Loucy (cell line): Measurements from ENCODE around the gene TMEM106A.
"Not testable (repeated sequence)": the region's sequence is repeated elsewhere in the genome, so short reads cannot be mapped to it uniquely, and the experiment has no call there.

Source experiments
- H2AFZ ChIP-seq: fragments of 200-600 bp; sonication (generic); 2 replicates; pipeline ENCODE4 v1.6.0; 2016; ENCODE audit warnings: antibody characterized with exemption, mild to moderate bottlenecking, low read length, moderate library complexity
- H3F3A ChIP-seq: fragments of 200-600 bp; 2 replicates; pipeline ENCODE4 v1.6.0; 2016; ENCODE audit warnings: antibody characterized with exemption, low read depth, mild to moderate bottlenecking
- H3K27me3 ChIP-seq: fragments of 200-600 bp; sonication (generic); 2 replicates; pipeline ENCODE4 v1.6.1; 2014; ENCODE audit warnings: low read length, mild to moderate bottlenecking; ENCODE audit not compliant: insufficient read depth, poor library complexity, severe bottlenecking
- H3K36me3 ChIP-seq: fragments of 200-600 bp; sonication (generic); 2 replicates; pipeline ENCODE4 v1.6.1; 2016; ENCODE audit warnings: low read length; ENCODE audit not compliant: insufficient read depth
- H3K4me1 ChIP-seq: fragments of 200-600 bp; sonication (generic); 2 replicates; pipeline ENCODE4 v1.5.1; 2014; ENCODE audit warnings: low read length, mild to moderate bottlenecking; ENCODE audit not compliant: insufficient read depth, poor library complexity, severe bottlenecking
- H3K4me2 ChIP-seq: fragments of 200-600 bp; sonication (generic); 2 replicates; pipeline ENCODE4 v1.6.0; 2014; ENCODE audit warnings: antibody characterized with exemption, low read length, low read depth, mild to moderate bottlenecking; ENCODE audit not compliant: poor library complexity, severe bottlenecking
- H3K4me3 ChIP-seq: fragments of 200-600 bp; sonication (generic); 2 replicates; pipeline ENCODE4 v1.5.1; 2014; ENCODE audit warnings: low read length, mild to moderate bottlenecking, mixed read lengths; ENCODE audit not compliant: poor library complexity, severe bottlenecking
- H3K79me2 ChIP-seq: fragments of 200-600 bp; sonication (generic); 2 replicates; pipeline ENCODE4 v1.6.1; 2014; ENCODE audit warnings: low read length; ENCODE audit not compliant: insufficient read depth
- H3K9ac ChIP-seq: fragments of 200-600 bp; sonication (generic); 2 replicates; pipeline ENCODE4 v1.6.0; 2014; ENCODE audit warnings: mild to moderate bottlenecking, low read depth, low read length, moderate library complexity; ENCODE audit not compliant: poor library complexity, severe bottlenecking
- H3K9me2 ChIP-seq: fragments of 200-600 bp; sonication (generic); replicated peaks from 2 replicates; pipeline ENCODE4 v1.6.1; 2016; ENCODE audit warnings: low read depth, low read length, mixed read lengths
- H3K9me3 ChIP-seq: fragments of 200-600 bp; sonication (generic); 2 replicates; pipeline ENCODE4 v1.6.1; 2014; ENCODE audit warnings: mild to moderate bottlenecking, antibody characterized with exemption, low read length, low read depth; ENCODE audit not compliant: insufficient read depth
- H4K20me1 ChIP-seq: fragments of 200-600 bp; sonication (generic); 2 replicates; pipeline ENCODE4 v1.6.0; 2014; ENCODE audit warnings: antibody characterized with exemption, low read length, mild to moderate bottlenecking; ENCODE audit not compliant: insufficient read depth, poor library complexity, severe bottlenecking
- EZH2phosphoT487 ChIP-seq: fragments of 200-600 bp; IDR thresholded peaks from 2 replicates; pipeline ENCODE4 v1.6.1; 2018; ENCODE audit warnings: antibody characterized with exemption, mild to moderate bottlenecking, moderate library complexity, borderline replicate concordance
- TF ChIP-seq, protein P1 (sequence below): fragments of 200-600 bp; sonication (generic); conservative IDR thresholded peaks from 2 replicates; pipeline ENCODE4 v1.5.1; 2014; ENCODE audit warnings: mild to moderate bottlenecking, antibody characterized with exemption, low read length

Gene TMEM106A, protein sequence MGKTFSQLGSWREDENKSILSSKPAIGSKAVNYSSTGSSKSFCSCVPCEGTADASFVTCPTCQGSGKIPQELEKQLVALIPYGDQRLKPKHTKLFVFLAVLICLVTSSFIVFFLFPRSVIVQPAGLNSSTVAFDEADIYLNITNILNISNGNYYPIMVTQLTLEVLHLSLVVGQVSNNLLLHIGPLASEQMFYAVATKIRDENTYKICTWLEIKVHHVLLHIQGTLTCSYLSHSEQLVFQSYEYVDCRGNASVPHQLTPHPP

DNA sequence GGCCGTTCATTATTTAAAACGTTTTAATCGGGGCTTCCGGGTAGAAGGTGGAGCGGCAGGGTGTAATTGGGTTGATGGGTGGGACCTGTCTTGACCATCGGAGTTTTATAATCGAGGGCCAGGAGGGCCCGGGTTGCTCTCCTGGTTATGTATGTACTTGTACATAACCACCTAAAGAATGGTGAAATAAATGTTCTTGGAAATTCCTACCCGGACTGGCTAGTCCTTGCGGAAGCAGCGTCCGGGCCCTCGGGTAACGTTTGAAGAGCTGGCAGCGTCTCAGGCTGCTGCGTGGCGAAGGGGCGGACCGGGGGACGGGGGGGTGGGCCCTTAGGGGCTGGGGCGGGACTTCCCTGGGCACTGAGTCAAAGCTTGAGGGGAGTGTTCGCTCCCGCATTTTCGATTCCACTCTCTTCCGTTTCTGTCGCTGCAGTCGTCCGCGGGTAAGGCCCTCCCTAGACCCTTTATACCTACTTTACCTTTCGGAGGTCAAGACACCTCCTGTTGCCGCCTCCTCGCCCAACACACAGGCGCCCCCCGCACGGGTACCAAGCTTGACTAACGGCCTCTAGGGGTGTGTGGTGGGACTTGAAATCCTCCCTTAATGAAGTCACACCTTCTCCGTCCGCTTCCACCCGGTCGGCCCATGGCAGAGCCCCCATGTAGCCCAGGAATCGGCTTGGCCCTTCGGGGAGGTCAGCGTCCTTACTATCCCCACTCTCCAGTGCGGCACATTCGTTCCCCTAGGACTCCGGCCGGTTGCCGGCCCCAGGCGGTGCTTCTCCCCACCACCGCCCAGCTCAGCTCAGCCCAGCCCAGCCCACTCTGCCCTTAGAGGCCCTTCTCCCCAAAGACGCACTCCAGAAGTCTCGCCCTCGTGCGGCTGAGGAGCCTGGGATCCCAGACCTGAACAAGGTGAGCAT lies at the start of gene TMEM106A:
TSS of gene TMEM106A (plus strand) at position 396 of the 923 bp plus-strand sequence. CDS start 1,167 bp downstream, outside the sequence.
- Histone ChIP-seq H3K9me3 (no peaks in the 10 kb centered on the region), H3K79me2 (peaks cover 16% of the 10 kb centered on the region; the same call in 1 of the 2 replicates), H3K36me3 (no peaks in the 10 kb centered on the region; the same call in 1 of the 2 replicates), H3K9me2 (no peaks in the 10 kb centered on the region), H3K4me1 (peaks cover 35% of the 10 kb centered on the region), H3K9ac (peak within 1 kb of the TSS; percentile 87), H3F3A (no peaks in the 10 kb centered on the region), H3K4me3 (peak within 1 kb of the TSS; percentile 86), H3K27me3 (no peaks in the 10 kb centered on the region), H2AFZ (peak within 1 kb of the TSS; percentile 88), H4K20me1 (peaks cover 4% of the 10 kb centered on the region), H3K4me2 (peak within 1 kb of the TSS; percentile 90)
- TF ChIP-seq EZH2phosphoT487, result no peak
- TF ChIP-seq, protein P1, sequence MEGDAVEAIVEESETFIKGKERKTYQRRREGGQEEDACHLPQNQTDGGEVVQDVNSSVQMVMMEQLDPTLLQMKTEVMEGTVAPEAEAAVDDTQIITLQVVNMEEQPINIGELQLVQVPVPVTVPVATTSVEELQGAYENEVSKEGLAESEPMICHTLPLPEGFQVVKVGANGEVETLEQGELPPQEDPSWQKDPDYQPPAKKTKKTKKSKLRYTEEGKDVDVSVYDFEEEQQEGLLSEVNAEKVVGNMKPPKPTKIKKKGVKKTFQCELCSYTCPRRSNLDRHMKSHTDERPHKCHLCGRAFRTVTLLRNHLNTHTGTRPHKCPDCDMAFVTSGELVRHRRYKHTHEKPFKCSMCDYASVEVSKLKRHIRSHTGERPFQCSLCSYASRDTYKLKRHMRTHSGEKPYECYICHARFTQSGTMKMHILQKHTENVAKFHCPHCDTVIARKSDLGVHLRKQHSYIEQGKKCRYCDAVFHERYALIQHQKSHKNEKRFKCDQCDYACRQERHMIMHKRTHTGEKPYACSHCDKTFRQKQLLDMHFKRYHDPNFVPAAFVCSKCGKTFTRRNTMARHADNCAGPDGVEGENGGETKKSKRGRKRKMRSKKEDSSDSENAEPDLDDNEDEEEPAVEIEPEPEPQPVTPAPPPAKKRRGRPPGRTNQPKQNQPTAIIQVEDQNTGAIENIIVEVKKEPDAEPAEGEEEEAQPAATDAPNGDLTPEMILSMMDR, result peak; percentile 60

DNA sequence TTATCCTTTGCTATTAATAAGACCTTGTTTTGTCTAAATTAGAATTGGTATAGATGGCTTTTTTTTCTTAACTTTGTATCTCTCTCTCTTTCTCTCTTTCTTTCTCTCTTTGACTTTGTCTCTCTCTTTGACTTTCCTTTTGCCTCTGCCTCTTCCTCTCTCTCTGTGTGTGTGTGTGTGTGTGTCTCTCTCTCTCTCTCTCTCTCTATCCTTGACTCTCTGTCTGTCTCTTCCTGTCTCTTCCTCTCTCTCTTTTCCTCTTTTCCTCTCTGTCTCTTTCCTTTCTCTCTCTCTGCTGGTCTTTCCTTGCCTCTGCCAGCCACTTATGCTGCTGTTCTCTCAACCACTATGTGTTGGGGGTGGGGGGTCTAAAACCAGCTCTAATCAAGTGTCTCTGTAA lies 45.7 kb upstream of the TMEM106A start:
- H3K4me3 ChIP-seq, H3K9me2 ChIP-seq, H4K20me1 ChIP-seq, H3F3A ChIP-seq, H3K4me1 ChIP-seq, H3K27me3 ChIP-seq, H3K9ac ChIP-seq, H2AFZ ChIP-seq, H3K9me3 ChIP-seq, H3K36me3 ChIP-seq: not testable (repeated sequence)
- peaks cover 27% of the 10 kb centered on the region; the same call in 1 of the 2 replicates for H3K79me2 ChIP-seq
- H3K4me2 ChIP-seq, result peak overlapping the region; percentile 35

DNA sequence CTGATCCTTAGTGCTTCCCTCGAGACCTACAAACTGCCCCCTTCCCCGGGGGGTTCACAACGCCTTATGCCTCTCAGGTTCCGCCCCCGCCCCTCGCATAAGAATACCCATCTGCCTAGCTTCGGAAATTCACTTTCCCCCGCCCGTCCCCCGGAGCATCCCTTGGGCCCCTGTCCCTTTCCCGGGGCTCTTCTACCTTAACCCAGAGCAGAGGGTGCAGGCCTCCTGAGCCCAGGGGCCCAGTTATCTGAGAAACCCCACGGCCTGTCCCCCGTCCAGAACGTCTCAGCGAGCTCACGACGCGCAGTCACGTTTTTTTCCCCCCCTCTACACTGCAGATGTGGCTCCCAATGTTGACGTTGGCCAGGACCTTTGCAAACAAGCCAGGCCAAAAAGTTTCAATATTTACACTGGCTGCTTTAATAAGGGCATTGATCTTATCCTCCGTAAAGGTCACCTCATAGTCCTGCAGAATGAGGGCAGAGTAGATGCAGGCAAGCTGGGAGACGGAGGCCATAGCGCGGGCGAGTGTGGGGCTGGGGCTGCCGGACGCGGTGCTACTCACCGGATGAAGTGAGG lies 42.0 kb upstream of the TMEM106A start:
- Histone ChIP-seq H3K9me2 (no peaks in the 10 kb centered on the region), H3F3A (no peaks in the 10 kb centered on the region), H4K20me1 (no peaks in the 10 kb centered on the region), H3K79me2 (peaks cover 56% of the 10 kb centered on the region; the same call in 1 of the 2 replicates), H3K27me3 (no peaks in the 10 kb centered on the region), H3K9me3 (no peaks in the 10 kb centered on the region), H3K4me3 (peak overlapping the region; percentile 89), H3K36me3 (no peaks in the 10 kb centered on the region), H3K4me2 (peak overlapping the region; percentile 71), H2AFZ (peak overlapping the region; percentile 61), H3K9ac (peak overlapping the region; percentile 93), H3K4me1 (peaks cover 10% of the 10 kb centered on the region)
- no peak for TF ChIP-seq EZH2phosphoT487
- TF ChIP-seq, protein P1, result no peak
